ENCODE measurements around the gene TSHZ3. TPM values are rescaled to one million over a fixed set of nuclear protein-coding genes. Genes with fewer than 3 reads are reported as not detected.

TSHZ3 gene
- total and polyA plus RNA-seq, 7 donors, result 0.46 to 27.7 (median 16.1) TPM

DNA sequence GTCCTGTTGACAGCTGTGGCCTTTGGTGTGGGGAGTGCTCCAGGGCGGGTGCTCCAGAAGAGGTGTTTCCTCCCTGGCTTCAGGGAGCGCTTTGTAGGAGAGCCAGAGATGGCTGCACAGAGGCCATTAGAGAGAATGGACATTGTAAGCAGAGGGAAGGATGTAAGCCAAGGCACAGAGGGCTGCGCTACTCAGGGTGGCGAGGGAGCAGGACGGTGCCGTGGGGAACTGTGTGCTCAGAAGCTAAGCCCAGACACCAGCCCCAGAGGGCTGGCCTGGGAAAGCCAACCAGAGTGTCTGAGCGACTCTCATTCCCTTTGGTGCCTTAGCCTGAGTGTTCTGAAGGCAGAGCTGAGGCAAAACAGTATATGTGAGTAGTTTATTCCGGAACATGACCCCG is 92.2 kb downstream of the TSHZ3 start:
- Histone ChIP-seq H3K9me3 (no peaks in the 10 kb centered on the region), H3K27ac (no peak overlapping the region), H3K36me3 (no peaks in the 10 kb centered on the region), H3K4me1 (peaks cover 0 to 29% (median 19%) of the 10 kb centered on the region in 4 donors), H3K4me3 (no peak overlapping the region), H3K27me3 (no peaks in the 10 kb centered on the region)
- no peak for TF ChIP-seq EP300 (IDR thresholded peaks at IDR 0.05)
- TF ChIP-seq, protein P1, sequence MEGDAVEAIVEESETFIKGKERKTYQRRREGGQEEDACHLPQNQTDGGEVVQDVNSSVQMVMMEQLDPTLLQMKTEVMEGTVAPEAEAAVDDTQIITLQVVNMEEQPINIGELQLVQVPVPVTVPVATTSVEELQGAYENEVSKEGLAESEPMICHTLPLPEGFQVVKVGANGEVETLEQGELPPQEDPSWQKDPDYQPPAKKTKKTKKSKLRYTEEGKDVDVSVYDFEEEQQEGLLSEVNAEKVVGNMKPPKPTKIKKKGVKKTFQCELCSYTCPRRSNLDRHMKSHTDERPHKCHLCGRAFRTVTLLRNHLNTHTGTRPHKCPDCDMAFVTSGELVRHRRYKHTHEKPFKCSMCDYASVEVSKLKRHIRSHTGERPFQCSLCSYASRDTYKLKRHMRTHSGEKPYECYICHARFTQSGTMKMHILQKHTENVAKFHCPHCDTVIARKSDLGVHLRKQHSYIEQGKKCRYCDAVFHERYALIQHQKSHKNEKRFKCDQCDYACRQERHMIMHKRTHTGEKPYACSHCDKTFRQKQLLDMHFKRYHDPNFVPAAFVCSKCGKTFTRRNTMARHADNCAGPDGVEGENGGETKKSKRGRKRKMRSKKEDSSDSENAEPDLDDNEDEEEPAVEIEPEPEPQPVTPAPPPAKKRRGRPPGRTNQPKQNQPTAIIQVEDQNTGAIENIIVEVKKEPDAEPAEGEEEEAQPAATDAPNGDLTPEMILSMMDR (IDR thresholded peaks at IDR 0.05), result no peak
- no peak for TF ChIP-seq POLR2A (IDR thresholded peaks at IDR 0.05)
- no peak for TF ChIP-seq POLR2AphosphoS5 (IDR thresholded peaks at IDR 0.05)
- 81 to 89% methylated on average over 9 of the region's 9 CpGs for WGBS, 2 donors
- DNase-seq, result no peak
- intact Hi-C loops (cut with DNase I), result no loop called here

DNA sequence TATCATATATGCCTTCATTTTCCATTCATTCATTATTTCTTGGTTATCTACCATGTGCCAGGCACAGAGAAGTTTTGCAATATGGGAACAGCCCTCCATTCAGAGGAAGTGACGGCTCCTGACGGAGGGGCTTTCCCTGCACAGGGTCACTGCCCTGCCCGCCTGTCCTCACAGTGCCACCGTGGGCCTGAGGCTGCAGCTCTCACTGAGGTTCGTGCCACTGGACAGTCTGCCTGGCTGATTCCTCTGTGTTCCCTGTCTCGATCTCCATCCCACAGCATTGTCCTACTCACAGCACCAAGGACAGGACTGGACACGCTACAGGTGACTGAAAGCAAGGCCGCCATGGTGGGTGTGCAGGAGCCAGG is 92.7 kb downstream of the TSHZ3 start:
- H3K4me3 ChIP-seq, result no peak overlapping the region
- no peaks in the 10 kb centered on the region for H3K27me3 ChIP-seq
- H3K9me3 ChIP-seq, result no peaks in the 10 kb centered on the region
- intact Hi-C loops (cut with DNase I), result no loop called here
- 80 to 91% methylated on average over 8 of the region's 8 CpGs for WGBS, 2 donors
- H3K36me3 ChIP-seq, result no peaks in the 10 kb centered on the region
- no peak overlapping the region for H3K27ac ChIP-seq
- no peak for DNase-seq
- peaks cover 0 to 25% (median 15%) of the 10 kb centered on the region in 4 donors for H3K4me1 ChIP-seq
- TF ChIP-seq POLR2AphosphoS5 (IDR thresholded peaks at IDR 0.05), result no peak
- TF ChIP-seq EP300 (IDR thresholded peaks at IDR 0.05), result no peak
- no peak for TF ChIP-seq POLR2A (IDR thresholded peaks at IDR 0.05)
- TF ChIP-seq, protein P1 (IDR thresholded peaks at IDR 0.05), result no peak

- peaks cover 0 to 19% (median 10%) of the 10 kb centered on the region in 4 donors for H3K4me1 ChIP-seq
- no peaks in the 10 kb centered on the region for H3K9me3 ChIP-seq
- H3K27ac ChIP-seq, result no peak overlapping the region
- H3K27me3 ChIP-seq, result no peaks in the 10 kb centered on the region
- H3K36me3 ChIP-seq, result no peaks in the 10 kb centered on the region
- no peak overlapping the region for H3K4me3 ChIP-seq
- TF ChIP-seq POLR2AphosphoS5 (IDR thresholded peaks at IDR 0.05), result no peak
- no peak for TF ChIP-seq POLR2A (IDR thresholded peaks at IDR 0.05)
- TF ChIP-seq EP300 (IDR thresholded peaks at IDR 0.05), result no peak
- TF ChIP-seq, protein P1 (IDR thresholded peaks at IDR 0.05), result no peak
- 79 to 88% methylated on average over 11 of the region's 11 CpGs for WGBS, 2 donors
- no peak for DNase-seq
- intact Hi-C loops (cut with DNase I), result no loop called here
Measured at GRCh38 chr19:31255831-31256592, 93.2 kb downstream of the TSHZ3 start.

DNA sequence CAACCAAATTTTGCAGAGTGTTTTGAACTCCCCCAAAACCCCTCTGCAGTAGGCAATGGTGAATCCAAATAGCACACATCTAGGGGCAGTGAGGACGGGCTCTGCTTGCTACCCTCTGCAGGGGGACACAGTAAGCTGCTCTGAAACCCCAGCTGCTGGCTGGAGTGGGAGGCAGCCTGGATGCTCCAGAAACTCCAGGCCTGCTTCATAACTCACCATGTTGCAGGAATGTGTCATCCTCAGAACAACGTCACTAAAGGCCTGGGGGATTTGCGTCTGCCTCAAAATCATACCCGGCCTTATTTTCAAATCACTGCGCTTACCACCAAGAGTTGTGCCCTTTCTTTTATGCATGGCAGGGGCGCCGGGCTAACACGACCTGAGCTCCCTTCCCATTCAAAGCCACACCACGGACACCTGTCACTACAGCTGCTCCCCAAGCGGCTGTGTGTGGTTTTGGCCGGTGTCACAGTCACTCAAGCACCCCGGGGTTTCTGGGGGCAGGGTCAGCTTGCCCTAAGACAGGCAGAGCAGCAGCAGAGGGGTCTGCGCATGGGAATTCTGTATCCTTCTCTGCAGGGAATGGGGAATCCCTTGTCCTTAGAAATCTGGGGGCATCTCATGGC is 93.9 kb downstream of the TSHZ3 start:
- intact Hi-C loops (cut with DNase I), result no loop called here
- DNase-seq, result no peak
- TF ChIP-seq POLR2A (IDR thresholded peaks at IDR 0.05) (no peak), EP300 (IDR thresholded peaks at IDR 0.05) (no peak), POLR2AphosphoS5 (IDR thresholded peaks at IDR 0.05) (no peak)
- TF ChIP-seq, protein P1 (IDR thresholded peaks at IDR 0.05), result no peak
- WGBS, 2 donors, result 78 to 83% methylated on average over 13 of the region's 13 CpGs
- Histone ChIP-seq H3K27me3 (no peaks in the 10 kb centered on the region), H3K4me1 (peaks cover 0 to 12% (median 3%) of the 10 kb centered on the region in 4 donors), H3K27ac (no peak overlapping the region), H3K36me3 (no peaks in the 10 kb centered on the region), H3K9me3 (no peaks in the 10 kb centered on the region), H3K4me3 (no peak overlapping the region)

Measured in sigmoid colon (tissue), 7 donors.